HG02623 (cell line): Measurements from ENCODE around the gene ERC2.
"Not testable (repeated sequence)": the region's sequence is repeated elsewhere in the genome, so short reads cannot be mapped to it uniquely, and the experiment has no call there.

Experiments used
- ATAC-seq: cut with Tn5 transposase; IDR thresholded peaks from one replicate; pipeline ENCODE4 v1.9.1; 2021; ENCODE audit warnings: moderate library complexity; ENCODE audit not compliant: unreplicated experiment

The ERC2 gene

DNA sequence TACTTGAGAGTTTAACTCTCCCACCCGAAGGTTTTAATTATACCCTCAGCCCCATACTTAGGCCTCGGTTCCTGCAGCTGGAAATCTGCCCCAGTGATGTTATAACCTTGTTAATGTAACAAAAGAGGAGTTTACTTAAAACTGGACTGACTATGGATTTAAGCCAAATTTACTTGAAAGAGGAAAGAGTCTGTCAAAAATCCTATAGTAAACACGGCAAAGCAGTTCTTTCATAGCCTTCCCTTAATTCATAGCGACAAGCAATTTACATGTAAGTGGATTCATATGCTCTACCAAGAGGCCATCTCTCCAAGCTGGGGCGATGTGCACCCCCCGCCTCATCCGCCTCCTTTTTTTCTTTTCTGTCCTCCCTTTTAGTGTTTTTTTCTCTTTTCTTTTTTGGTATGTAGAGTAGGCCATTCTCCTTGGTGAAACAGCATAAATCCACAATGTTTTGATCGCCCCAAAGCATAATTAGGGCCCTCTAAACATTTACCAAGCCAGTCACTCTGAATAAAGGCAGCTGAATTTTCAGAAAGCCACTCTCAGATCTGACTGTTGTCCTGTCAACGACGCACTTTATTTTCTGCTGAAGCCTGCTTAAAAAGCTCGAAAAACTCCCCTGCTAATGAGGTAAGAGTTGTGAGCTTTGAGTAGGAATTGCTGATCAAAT, 608.1 kb downstream of the ERC2 start:
- no peak for ATAC-seq

DNA sequence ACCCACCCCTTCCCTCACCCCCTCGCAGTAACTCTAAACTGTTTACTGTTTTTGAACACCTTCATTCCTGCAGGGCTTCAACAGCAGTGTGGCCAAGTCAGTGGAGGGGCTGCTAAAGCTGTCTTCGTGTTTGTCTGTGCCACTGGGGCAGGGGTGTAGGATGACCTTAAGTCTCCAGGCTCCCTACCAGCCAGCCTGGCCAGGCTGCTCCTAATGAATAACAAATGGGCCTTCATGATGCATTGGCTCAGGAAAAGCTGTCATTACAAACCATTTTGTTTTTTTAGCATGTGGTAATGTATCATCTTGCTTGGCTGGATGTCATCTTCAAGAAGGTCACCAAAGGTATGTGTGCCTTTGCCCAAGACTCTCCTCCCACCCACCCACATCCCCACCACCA, 609.0 kb downstream of the ERC2 start:
- no peak for ATAC-seq

DNA sequence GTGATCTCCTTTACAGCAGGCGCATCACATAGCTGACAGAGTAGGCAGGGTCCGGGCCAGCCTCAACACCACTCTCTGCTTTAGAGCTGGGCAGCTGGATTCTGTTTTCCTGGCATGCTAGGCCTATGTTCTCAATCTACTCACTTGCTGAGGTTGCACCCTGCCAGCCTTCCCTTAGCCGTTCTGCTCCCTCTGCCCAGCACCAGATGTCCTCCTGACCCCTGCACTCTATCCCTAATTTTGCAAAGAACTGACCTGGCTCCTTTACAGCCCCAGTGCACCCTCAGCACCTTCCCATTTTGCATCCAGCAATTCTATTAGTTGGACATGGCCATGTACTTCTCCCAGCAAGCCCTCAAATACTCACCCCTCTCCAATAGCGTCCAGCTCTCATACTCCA, 609.5 kb downstream of the ERC2 start:
- ATAC-seq = no peak

DNA sequence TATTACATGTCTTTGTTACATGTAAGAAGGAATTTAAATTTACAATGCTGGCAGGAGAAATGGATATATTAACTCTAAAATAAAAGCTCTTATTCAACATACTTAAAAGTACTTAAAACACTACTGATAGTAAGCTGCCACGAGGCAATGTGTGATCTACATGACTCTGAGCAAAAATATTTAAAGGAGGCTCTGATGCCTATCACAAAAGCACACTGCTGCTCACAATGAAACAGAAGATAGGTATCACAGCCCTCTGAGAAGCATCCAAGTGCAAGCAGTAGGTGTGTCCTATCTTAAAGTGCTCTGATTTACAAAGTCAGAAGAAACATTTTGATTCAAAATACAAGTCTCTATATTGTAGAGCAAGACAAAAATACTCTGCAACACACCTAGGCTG, 610.0 kb downstream of the ERC2 start:
- ATAC-seq = no peak

DNA sequence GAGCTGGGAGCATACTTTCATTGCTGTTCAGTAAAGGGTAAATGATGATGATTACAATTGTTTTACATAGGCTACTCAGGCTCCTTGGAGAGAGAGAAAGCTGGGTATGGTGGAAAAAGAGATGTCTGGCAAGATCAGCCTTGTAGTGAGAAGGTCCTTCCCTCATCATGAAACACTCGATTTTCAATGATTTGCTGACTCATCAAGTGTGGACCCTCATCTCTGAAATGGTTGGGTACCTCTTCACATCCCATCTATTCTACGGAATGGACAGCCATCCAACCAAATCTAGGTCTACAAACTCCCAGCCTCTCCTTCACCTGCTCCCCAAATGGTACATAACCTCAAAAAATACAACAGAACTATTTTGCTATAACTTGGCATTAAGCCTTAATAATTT, 610.6 kb downstream of the ERC2 start:
- no peak for ATAC-seq

DNA sequence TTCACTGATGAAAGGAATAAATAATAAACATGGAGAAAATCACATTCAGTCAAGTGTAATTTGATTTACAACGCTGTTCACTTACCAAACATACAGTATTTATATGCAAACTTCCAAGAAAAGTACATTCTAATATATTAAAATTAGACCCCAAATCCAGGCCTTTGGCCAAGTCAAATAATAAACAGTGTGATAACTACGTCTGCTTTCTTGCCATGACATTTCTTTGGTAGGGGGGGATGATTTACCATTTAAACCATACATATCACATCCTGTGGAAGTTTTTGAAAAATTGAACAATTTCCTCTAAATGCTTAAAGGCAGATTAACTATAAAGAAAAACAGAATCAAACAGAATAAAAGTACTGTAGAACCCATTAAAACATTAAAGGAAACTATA, 613.0 kb downstream of the ERC2 start:
- ATAC-seq = no peak

DNA sequence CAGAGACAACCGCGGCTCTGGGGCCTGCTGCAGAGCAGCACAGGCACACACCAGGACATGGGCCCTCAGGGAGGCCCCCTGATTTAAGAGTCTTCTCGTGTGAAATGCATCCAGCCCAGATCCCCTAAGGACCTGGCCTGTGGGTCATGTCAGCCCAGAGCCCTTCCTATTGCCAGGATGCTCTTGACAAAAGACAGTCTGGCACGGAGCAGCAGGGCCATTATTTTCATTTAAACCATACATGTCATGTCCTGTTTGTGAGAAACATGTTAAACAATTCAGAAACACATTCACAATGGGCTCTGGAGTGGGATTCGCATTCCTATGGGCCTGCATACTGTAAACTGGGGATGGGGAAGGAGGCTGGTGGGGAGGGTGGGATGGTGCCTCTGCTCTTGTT, 613.8 kb downstream of the ERC2 start:
- ATAC-seq = no peak

DNA sequence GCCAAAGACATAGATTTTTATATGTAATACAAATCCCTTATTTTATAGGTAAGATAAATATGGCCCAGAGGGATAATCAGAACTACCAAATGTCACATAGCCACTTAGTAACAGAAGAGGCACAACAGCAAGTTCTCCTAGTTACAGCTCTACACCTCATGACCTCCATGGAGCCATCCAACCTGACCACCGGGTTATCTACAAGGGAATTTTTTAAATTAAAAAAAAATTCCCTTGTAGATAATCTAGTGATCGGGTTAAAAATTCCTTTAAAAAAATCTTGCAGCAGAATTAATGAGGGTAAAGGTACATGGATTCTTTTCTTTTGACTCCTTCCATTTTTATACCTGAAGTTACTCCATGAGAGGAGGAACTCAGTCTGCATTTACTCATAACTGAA, 615.9 kb downstream of the ERC2 start:
- ATAC-seq = no peak

DNA sequence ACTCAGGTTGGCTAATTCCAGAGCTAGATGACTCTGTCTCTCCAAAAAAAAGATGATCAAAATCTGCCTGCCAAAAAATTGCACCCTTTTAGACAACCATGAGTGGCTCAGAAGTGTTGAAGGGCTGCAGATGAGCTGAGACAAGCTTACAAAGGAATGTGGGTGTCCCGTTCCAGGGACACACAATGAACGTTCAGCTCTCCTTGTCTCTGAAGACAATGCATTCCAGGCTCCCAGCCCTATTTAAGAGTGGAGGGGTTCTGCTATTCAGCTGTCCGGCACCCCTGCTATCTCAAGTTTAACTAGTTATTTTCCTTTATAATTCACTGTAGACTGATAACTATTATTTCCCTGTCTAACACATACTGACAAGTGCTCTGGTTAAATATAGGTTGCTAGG, 626.1 kb downstream of the ERC2 start:
- ATAC-seq = no peak

DNA sequence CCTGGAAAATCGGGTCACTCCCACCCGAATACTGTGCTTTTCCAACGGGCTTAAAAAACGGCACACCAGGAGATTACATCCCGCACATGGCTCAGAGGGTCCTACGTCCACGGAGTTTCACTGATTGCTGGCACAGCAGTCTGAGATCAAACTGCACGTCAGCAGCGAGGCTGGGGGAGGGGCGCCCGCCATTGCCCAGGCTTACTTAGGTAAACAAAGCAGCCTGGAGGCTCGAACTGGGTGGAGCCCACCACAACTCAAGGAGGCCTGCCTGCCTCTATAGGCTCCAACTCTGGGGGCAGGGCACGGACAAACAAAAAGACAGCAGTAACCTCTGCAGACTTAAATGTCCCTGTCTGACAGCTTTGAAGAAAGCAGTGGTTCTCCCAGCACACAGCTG, 636.4 kb downstream of the ERC2 start:
- not testable (repeated sequence) for ATAC-seq

DNA sequence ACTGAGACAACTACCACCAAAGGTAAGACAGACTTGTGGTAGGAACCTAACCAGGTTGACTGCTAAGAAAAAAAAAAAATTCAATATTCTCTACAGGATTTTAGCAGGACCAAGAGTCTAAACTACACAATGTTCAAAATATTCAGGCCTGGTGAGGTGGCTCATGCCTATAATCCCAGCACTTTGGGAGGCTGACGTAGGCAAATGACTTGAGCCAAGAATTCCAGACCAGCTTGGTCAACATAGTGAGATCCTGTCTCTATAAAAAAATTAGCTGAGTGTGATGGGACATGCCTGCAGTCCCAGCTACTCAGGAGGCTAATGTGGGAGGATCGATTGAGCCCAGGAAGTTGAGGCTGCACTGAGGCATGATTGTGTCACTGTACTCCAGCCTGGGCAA, 639.6 kb downstream of the ERC2 start:
- no peak for ATAC-seq

DNA sequence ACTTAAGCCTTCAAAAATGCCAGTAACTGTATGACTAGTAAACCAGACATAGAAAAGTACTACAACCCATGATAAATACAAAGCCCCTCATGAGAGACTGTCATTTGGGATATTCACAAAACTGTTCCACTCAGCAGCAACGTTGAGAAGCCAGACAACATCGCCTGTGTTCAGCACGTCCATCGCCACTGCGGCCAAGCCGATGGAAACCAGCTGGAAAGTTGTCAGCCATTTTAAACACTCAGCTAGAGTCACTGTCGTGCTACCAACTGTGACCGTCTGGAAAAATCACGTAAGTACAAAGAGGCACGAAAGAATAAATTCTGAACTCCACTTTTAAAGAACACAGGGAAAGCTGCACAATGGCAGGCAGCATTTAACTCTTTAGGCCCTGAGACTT, 640.5 kb downstream of the ERC2 start:
- no peak for ATAC-seq

DNA sequence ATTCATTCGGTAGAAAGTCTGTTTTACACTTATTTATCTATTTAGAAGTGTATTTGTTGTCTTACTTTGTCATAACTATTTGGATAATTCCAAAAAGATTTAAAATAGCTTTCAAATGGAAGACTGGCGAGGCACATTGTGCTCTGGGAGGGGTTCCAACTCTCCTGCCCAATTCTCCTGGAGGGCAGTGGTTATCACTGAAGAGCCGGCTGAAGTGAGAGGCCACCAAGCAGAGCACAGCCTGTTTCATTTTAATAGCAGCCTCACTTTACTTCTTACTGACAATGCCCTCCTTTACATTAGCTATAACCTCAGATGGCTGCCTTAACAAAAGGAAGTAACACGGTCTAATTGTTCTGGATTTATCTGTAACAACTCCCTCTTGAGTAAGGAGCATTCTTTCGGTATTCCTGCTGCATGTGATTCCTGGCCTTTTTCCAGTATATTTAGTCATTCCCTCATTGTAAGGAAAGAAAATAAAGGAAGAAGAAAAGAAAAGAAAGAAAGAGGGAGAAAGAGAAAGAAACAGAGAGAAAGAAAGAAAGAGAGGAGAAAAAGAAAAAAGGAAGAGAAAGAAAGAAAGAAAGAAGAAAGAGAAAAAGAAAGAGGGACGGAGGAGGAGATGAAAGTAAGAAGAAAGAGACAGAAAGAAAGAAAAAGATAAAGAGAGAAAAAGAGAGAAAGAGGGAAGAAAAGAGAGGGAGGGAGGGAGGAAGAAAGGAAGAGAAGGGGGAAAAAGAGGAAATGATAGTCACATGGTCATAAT, 641.4 kb downstream of the ERC2 start:
- no peak for ATAC-seq

DNA sequence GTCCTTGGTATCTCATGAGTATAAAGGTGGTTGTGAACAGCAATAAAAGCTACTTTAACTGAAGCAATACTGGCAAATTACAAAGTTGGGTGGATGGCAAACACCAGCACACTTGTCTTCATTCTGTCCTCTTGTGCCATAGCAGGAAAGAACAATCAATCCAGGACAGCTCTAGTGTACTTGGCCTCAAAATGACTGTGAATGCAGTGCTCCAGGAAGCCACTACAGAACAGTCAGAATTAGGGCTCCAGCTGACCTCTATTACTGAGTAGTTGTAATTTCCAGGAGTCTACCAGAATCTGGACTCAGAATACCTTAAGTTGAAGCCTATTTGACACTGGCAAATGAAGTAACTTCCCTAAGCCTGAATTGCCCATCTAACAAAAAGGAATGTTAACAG, 642.2 kb downstream of the ERC2 start:
- no peak for ATAC-seq

DNA sequence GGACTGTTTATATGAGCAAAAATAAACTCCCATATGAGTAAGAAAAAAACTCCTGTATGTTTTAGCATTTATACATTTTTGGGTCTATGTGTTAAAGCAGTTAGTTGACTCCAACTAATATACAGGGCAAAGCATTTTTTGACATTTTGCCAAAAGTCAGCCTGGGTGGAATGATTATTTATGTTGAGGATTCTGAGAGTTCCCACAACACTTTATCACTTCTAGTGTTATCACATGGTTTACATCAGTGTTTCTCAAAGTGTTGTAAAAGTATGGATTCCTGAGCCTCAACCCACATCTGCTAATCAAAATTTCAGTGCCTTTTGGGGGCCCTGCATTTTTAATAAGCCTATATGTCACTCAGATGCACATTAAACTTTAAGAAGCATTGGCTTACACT, 643.9 kb downstream of the ERC2 start:
- ATAC-seq = no peak

DNA sequence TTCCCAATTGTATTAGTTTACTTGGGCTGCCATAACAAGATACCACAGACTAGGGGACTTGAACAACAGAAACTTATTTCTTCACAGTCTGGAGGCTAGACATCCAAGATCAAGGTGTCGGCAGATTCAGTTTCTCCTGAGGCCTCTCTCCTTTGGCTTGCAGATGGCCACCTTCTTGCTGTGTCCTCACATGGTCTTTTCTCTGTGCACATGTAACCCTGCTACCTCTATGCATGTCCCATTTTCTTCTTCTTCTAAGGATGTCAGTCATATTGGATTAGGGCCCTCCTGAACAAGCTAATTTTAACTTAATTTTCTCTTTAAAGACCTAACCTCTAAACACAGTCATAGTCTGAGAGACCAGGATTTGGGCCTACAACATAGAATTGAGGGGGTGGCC, 644.4 kb downstream of the ERC2 start:
- ATAC-seq = no peak

DNA sequence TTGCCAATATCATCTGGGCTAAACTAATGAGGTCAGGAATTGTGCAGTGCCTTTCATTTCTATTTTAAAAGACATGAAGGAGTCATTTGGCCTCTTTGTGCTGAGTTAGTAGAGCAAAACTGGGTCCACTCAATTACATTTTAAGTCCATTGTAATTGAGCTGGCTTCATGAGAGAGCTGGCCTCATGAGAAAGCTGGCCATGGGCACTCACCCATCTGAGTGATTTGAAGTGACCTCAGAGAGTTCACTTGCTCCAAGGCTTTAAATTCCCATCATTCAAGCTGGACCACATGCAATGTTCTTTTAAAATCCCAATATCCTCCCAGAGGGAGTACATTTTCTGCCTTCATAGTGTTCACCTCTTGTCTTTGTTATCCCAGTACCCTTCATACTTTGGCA, 645.3 kb downstream of the ERC2 start:
- ATAC-seq = no peak

DNA sequence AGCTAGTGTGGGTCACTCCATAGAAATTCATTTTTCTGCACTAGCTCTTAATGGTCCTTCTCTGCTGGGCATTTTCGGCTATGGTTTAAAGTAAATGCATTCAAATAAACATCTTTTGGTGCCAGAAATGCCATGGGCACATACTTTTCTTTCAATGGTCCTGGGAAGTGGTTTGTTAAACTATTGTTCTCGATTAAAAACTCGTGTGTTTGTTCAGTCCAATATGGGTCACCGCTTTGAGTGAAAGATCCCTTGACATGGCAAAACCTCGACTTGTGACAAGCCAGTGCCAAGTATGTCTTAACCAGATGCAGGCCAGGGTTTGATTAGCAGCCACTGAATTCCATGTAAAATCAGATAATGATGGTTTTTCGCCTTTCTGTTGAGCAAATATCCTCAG, 649.3 kb downstream of the ERC2 start:
- no peak for ATAC-seq

DNA sequence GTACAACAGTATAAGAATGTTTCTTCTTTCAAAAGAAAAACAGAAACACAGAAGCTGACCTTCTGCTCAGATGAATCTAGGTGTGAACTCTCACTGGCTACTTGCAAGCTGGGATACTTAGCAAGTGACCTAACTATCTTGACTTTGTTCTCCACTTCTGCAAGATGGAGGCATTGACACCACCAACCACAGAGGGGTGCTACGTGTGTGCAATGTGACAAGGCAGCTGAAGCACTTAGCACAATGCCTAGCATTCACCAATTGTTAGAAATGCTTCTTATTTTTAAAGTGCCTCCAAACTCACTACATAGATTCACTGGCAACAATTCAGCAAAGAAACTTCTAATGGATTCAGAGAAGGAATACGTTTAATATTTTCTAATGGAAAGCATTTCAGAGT, 649.8 kb downstream of the ERC2 start:
- ATAC-seq = no peak

DNA sequence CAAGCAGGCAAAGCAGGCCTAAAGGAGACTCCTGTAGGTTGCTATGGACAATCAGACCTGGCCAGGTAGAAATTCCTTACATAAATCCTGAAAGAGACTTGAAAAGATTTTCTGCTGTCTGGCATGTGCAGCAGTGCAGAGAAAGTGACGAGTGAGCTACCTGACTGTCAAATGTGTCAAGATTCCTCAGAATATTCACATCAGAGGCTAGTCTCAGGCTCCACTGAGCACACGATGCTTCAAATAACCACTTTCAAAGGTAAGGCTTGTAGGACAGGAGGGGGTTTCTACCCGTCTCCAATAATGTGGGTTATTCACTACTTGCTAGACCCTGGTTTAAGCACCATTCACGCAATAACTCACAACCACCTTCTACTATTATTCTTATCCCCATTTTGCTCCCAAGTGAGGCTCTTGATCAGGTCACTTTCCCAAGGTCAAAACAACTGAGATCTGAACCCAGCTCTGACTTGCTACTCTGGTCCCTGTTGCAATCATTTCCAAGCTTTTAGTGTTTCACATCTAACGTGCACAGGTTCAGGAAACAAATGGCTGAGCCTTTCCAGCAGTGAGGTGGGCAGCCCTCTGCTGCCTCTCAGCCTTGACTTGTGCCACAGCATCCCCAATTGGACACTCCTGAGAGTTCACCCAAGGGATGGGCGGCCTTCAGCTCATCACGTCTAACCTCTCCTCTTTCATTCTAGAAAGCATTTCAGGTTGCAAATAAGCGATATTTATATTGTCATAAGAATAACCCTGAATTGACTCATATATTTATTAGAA, 651.3 kb downstream of the ERC2 start:
- ATAC-seq = no peak

DNA sequence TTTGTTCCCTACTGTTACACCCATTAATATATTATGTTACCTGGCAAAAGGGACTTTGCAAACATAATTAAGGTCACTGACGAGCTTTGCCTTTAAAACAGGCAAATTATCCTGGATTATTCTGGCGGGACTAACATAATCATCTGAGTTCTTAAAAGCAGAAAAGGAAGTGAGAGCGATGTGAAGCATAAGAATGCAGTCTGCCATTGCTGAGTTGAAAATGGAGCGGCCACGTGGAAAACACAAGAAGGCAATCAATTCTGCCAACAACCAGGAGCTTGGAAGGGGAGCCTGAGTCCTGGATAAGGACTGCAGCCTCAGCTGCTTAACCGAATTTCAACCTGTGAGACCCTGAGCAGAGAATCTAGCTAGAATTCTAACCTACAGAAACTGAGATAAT, 653.0 kb downstream of the ERC2 start:
- no peak for ATAC-seq
